ENCODE data around the gene UCHL5. TPM values are rescaled to one million over a fixed set of nuclear protein-coding genes. Genes with fewer than 3 reads are reported as not detected.

Gene UCHL5
- 35.6 TPM for polyA plus RNA-seq

GRCh38 chr1:193059282-193060114 is at the start of gene UCHL5, which contains the start of gene RO60:
TSS of gene UCHL5 (minus strand) at chr1:193059360. CDS start at chr1:193059260, 100 bp downstream.
TSS of gene RO60 (plus strand) at chr1:193059612. CDS start at chr1:193069055, 9,443 bp downstream.
- Mint-ChIP-seq H3K9me3 (no peaks in the 10 kb centered on the region), H3K4me3 (peak within 1 kb of the TSS; percentile 95 to 100 (median 98)), H3K36me3 (no peaks in the 10 kb centered on the region), H3K4me1 (peaks cover 30 to 46% (median 40%) of the 10 kb centered on the region in 3 donors), H3K27me3 (no peaks in the 10 kb centered on the region), H3K27ac (peak within 1 kb of the TSS; percentile 88 to 99 (median 96))

DNA sequence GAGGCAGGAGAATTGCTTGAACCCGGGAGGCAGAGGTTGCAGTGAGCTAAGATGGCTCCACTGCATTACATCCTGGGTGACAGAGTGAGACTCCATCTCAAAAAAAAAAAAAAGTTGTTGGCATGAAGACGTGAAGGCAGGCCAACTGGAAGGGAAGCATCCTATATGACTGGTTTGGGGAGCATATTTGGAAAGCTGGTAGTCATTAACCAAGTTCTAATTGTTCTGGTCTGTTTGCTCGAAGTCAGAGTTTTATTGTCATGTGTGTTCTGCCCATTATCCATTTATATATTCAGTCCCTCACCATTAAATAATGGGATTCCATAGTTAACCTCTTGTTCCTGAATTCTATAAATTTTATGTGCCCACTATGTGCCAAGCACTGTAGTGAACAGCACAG is 49.3 kb upstream of the UCHL5 start:
- Mint-ChIP-seq H3K4me1 (peaks cover 13 to 17% (median 15%) of the 10 kb centered on the region in 3 donors), H3K36me3 (no peaks in the 10 kb centered on the region), H3K27me3 (no peaks in the 10 kb centered on the region), H3K9me3 (no peaks in the 10 kb centered on the region), H3K4me3 (no peak overlapping the region), H3K27ac (no peak overlapping the region)

GRCh38 chr1:193105821-193106177 is 46.6 kb upstream of the UCHL5 start:
- Mint-ChIP-seq H3K27me3 (no peaks in the 10 kb centered on the region), H3K27ac (peak overlapping the region; percentile 35 to 93 (median 80)), H3K4me1 (peaks cover 12 to 17% (median 17%) of the 10 kb centered on the region in 3 donors), H3K36me3 (no peaks in the 10 kb centered on the region), H3K4me3 (peak overlapping the region; percentile 93 to 98 (median 96)), H3K9me3 (no peaks in the 10 kb centered on the region)

- H3K27me3 Mint-ChIP-seq, result no peaks in the 10 kb centered on the region
- no peaks in the 10 kb centered on the region for H3K36me3 Mint-ChIP-seq
- H3K4me1 Mint-ChIP-seq, result peaks cover 12 to 17% (median 17%) of the 10 kb centered on the region in 3 donors
- H3K4me3 Mint-ChIP-seq, result peak within 1 kb of the TSS; percentile 93 to 98 (median 96)
- H3K27ac Mint-ChIP-seq, result peak within 1 kb of the TSS; percentile 80 to 93 (median 88)
- H3K9me3 Mint-ChIP-seq, result no peaks in the 10 kb centered on the region
Observed at GRCh38 chr1:193104907-193105820, 46.0 kb upstream of the UCHL5 start, which contains the start of gene GLRX2. TSS of gene GLRX2 (minus strand) at chr1:193105414. CDS start at chr1:193105382, 32 bp downstream.

- H3K27me3 Mint-ChIP-seq, result no peaks in the 10 kb centered on the region
- H3K4me3 Mint-ChIP-seq, result peak overlapping the region; percentile 93 to 98 (median 96)
- peak overlapping the region; percentile 80 to 93 (median 88) for H3K27ac Mint-ChIP-seq
- peaks cover 12 to 17% (median 17%) of the 10 kb centered on the region in 3 donors for H3K4me1 Mint-ChIP-seq
- H3K9me3 Mint-ChIP-seq, result no peaks in the 10 kb centered on the region
- no peaks in the 10 kb centered on the region for H3K36me3 Mint-ChIP-seq
Observed at GRCh38 chr1:193104502-193104906, 45.3 kb upstream of the UCHL5 start.

GRCh38 chr1:193103759-193104501 is 44.8 kb upstream of the UCHL5 start:
- no peaks in the 10 kb centered on the region for H3K9me3 Mint-ChIP-seq
- peak overlapping the region; percentile 93 to 98 (median 96) for H3K4me3 Mint-ChIP-seq
- no peaks in the 10 kb centered on the region for H3K27me3 Mint-ChIP-seq
- no peak overlapping the region for H3K27ac Mint-ChIP-seq
- H3K4me1 Mint-ChIP-seq, result peaks cover 12 to 17% (median 17%) of the 10 kb centered on the region in 3 donors
- no peaks in the 10 kb centered on the region for H3K36me3 Mint-ChIP-seq

GRCh38 chr1:193102662-193103061 is 43.5 kb upstream of the UCHL5 start:
- Mint-ChIP-seq H3K36me3 (no peaks in the 10 kb centered on the region), H3K27me3 (no peaks in the 10 kb centered on the region), H3K9me3 (no peaks in the 10 kb centered on the region), H3K4me3 (peak overlapping the region in 1 of 4 donors; percentile 98), H3K4me1 (peaks cover 11 to 17% (median 17%) of the 10 kb centered on the region in 3 donors), H3K27ac (no peak overlapping the region)

- H3K4me1 Mint-ChIP-seq, result no peaks in the 10 kb centered on the region
- no peaks in the 10 kb centered on the region for H3K9me3 Mint-ChIP-seq
- H3K36me3 Mint-ChIP-seq, result peaks cover 4% of the 10 kb centered on the region
- H3K27ac Mint-ChIP-seq, result peak overlapping the region in 1 of 3 donors; percentile 71
- H3K27me3 Mint-ChIP-seq, result no peaks in the 10 kb centered on the region
- H3K4me3 Mint-ChIP-seq, result no peak overlapping the region
Observed at GRCh38 chr1:193094112-193094511, 35.0 kb upstream of the UCHL5 start.

GRCh38 chr1:193090865-193091264 is 31.7 kb upstream of the UCHL5 start:
- H3K4me1 Mint-ChIP-seq, result no peaks in the 10 kb centered on the region

GRCh38 chr1:193087893-193088292 is 28.7 kb upstream of the UCHL5 start:
- Mint-ChIP-seq H3K4me1 (peaks cover 0 to 5% (median 1%) of the 10 kb centered on the region in 3 donors), H3K27ac (peak overlapping the region in 1 of 3 donors; percentile 88), H3K27me3 (no peaks in the 10 kb centered on the region), H3K4me3 (no peak overlapping the region), H3K9me3 (no peaks in the 10 kb centered on the region), H3K36me3 (no peaks in the 10 kb centered on the region)

More at GRCh38 chr1:193090865-193091264, 31.7 kb upstream of the UCHL5 start:
- H3K4me3 Mint-ChIP-seq, result no peak overlapping the region
- peaks cover 3% of the 10 kb centered on the region for H3K36me3 Mint-ChIP-seq
- no peaks in the 10 kb centered on the region for H3K27me3 Mint-ChIP-seq
- no peak overlapping the region for H3K27ac Mint-ChIP-seq
- no peaks in the 10 kb centered on the region for H3K9me3 Mint-ChIP-seq

DNA sequence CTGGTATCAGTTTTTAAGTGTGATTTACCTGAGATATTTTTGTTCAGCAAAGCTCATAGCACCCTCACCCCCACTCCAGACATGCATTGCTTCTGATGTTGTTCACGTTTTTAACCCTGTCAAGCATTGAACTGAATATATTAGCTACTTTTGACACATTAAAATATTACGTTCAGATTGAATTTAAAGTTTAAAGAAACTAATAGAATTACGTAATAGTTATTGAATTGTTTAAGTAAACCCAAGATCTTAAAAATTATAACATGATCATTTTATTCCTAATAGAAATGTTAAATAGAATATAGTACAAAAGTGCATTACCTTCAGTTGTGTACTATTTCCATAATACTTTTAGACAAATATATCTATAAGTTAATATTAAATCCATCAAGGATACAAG is 27.2 kb upstream of the UCHL5 start:
- Mint-ChIP-seq H3K27me3 (no peaks in the 10 kb centered on the region), H3K4me1 (peaks cover 0 to 5% (median 1%) of the 10 kb centered on the region in 3 donors), H3K4me3 (no peak overlapping the region), H3K27ac (no peak overlapping the region), H3K9me3 (no peaks in the 10 kb centered on the region), H3K36me3 (peaks cover 5% of the 10 kb centered on the region)

DNA sequence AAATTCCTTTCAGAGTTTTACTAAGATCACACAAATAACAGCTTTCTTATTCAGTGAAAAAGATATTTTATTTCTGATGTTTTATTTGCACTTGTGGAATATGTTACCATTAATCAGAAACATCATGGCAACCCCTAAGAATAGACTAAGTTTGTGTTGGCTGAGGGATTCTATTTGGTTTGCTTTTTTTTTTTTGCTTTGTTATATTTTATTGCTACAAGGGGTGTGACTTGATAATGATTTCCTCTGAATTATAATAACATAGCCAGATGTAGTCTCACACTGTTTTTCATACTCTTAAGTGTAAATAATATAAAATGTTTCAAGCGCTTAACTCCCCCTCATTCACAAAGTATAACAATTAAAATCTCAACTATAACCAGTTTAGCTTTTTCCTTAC is 26.1 kb upstream of the UCHL5 start:
- H3K27ac Mint-ChIP-seq, result no peak overlapping the region

DNA sequence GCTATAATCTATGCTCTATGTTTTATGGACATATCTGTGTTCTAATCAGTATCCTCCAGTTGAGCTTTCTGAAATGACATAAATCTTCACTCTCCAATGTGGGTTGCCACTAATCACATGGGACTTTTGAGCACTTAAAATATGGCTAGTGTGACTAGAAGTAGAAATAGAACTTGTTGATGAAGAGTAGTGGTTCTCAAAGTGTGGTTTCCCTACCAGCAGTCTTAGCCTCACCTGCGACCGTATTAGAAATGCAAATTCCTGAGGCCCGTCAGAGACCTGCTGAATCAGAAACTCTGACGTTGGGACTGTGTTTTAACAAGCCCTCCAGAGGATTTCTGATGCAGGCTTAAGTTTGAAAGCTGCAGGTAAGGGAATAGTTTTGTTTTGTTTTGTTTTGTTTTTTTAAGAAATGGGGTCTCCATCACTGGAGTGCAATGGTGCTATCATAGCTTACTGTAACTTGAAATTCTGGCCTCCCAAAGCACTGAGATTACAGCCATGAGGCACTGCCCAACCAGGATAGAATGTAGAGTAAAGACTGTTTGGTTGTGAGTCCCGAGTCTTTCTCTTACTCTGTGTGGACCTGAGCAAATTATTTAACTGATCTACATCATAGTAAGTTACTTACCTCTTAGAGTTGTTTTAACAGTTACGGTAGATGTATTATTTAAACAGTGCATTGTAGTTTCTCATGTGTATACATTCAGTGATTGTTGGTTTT is 24.4 kb upstream of the UCHL5 start:
- Mint-ChIP-seq H3K27me3 (no peaks in the 10 kb centered on the region), H3K4me1 (peaks cover 3 to 6% (median 5%) of the 10 kb centered on the region in 3 donors), H3K36me3 (peaks cover 8% of the 10 kb centered on the region), H3K9me3 (no peaks in the 10 kb centered on the region), H3K27ac (peak overlapping the region; percentile 9 to 69 (median 18)), H3K4me3 (no peak overlapping the region)

More for the DNA sequence above, 26.1 kb upstream of the UCHL5 start:
- no peak overlapping the region for H3K4me3 Mint-ChIP-seq
- peaks cover 3 to 5% (median 4%) of the 10 kb centered on the region in 3 donors for H3K4me1 Mint-ChIP-seq
- H3K9me3 Mint-ChIP-seq, result no peaks in the 10 kb centered on the region
- no peaks in the 10 kb centered on the region for H3K27me3 Mint-ChIP-seq
- peaks cover 5% of the 10 kb centered on the region for H3K36me3 Mint-ChIP-seq

DNA sequence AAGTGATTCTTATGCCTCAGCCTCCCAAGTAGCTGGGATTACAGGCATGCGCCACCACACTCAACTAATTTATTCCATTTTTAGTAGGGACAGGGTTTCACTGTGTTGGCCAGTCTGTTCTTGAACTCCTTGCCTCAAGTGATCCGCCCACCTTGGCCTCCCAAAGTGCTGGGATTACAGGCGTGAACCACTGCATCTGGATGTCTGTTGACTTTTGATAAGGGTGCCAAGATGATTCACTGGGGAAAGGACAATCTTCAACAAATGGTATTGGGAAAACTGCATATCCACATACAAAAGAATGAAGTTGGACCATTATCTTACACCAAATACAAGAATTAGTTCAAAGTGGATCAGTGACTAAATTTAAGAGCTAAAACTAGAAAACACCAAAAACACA is 20.0 kb upstream of the UCHL5 start:
- Mint-ChIP-seq H3K36me3 (peaks cover 15% of the 10 kb centered on the region), H3K4me3 (no peak overlapping the region), H3K27ac (no peak overlapping the region), H3K4me1 (peaks cover 3 to 8% (median 6%) of the 10 kb centered on the region in 3 donors), H3K9me3 (no peaks in the 10 kb centered on the region), H3K27me3 (no peaks in the 10 kb centered on the region)

Data from IgD-negative memory B cell (primary cell).